ENCODE results near the gene KRTAP12-3. TPM values are rescaled to one million over a fixed set of nuclear protein-coding genes. Genes with fewer than 3 reads are reported as not detected.

The KRTAP12-3 gene
- total RNA-seq, 1 donor from 2014 or later, result not detected

- no peak for TF ChIP-seq CTCF (IDR thresholded peaks at IDR 0.05; ENCODE audit: borderline replicate concordance)
- peaks cover 35% of the 10 kb centered on the region for H3K27me3 ChIP-seq (ENCODE audit: low read depth)
- no peak overlapping the region for H3K4me3 ChIP-seq
- no peaks in the 10 kb centered on the region for H3K4me1 ChIP-seq
- intact Hi-C loops (cut with micrococcal nuclease), result no loop called here
- H3K27ac ChIP-seq (replicated peaks), result no peak overlapping the region
- H3K36me3 ChIP-seq, result no peaks in the 10 kb centered on the region
- DNase-seq, result no peak
- peaks cover 36% of the 10 kb centered on the region for H3K9me3 ChIP-seq (replicated peaks)
These were observed 45.0 kb upstream of the KRTAP12-3 start for GRCh38 chr21:44612669-44613229.

- Histone ChIP-seq H3K9me3 (replicated peaks) (peaks cover 35% of the 10 kb centered on the region), H3K36me3 (no peaks in the 10 kb centered on the region), H3K27ac (replicated peaks) (no peak overlapping the region), H3K4me3 (no peak overlapping the region), H3K4me1 (no peaks in the 10 kb centered on the region), H3K27me3 (ENCODE audit: low read depth) (peaks cover 35% of the 10 kb centered on the region)
- DNase-seq, result no peak
- TF ChIP-seq CTCF (IDR thresholded peaks at IDR 0.05; ENCODE audit: borderline replicate concordance), result no peak
- intact Hi-C loops (cut with micrococcal nuclease), result no loop called here
These were observed 44.2 kb upstream of the KRTAP12-3 start for GRCh38 chr21:44613386-44614155.

- H3K9me3 ChIP-seq (replicated peaks), result peaks cover 28% of the 10 kb centered on the region
- no peaks in the 10 kb centered on the region for H3K4me1 ChIP-seq
- intact Hi-C loops (cut with micrococcal nuclease), result no loop called here
- H3K27me3 ChIP-seq (ENCODE audit: low read depth), result peaks cover 35% of the 10 kb centered on the region
- TF ChIP-seq CTCF (IDR thresholded peaks at IDR 0.05; ENCODE audit: borderline replicate concordance), result no peak
- no peak overlapping the region for H3K27ac ChIP-seq (replicated peaks)
- no peaks in the 10 kb centered on the region for H3K36me3 ChIP-seq
- no peak for DNase-seq
- H3K4me3 ChIP-seq, result no peak overlapping the region
These were observed 43.5 kb upstream of the KRTAP12-3 start for GRCh38 chr21:44614161-44614631.

- no peaks in the 10 kb centered on the region for H3K4me1 ChIP-seq
- H3K27ac ChIP-seq (replicated peaks), result no peak overlapping the region
- no peak for DNase-seq
- H3K27me3 ChIP-seq (ENCODE audit: low read depth), result peaks cover 35% of the 10 kb centered on the region
- intact Hi-C loops (cut with micrococcal nuclease), result no loop called here
- TF ChIP-seq CTCF (IDR thresholded peaks at IDR 0.05; ENCODE audit: borderline replicate concordance), result no peak
- peaks cover 25% of the 10 kb centered on the region for H3K9me3 ChIP-seq (replicated peaks)
- no peaks in the 10 kb centered on the region for H3K36me3 ChIP-seq
- H3K4me3 ChIP-seq, result no peak overlapping the region
These were observed 42.8 kb upstream of the KRTAP12-3 start for GRCh38 chr21:44614961-44615391.

- TF ChIP-seq CTCF (IDR thresholded peaks at IDR 0.05; ENCODE audit: borderline replicate concordance), result no peak
- H3K27ac ChIP-seq (replicated peaks), result no peak overlapping the region
- H3K4me1 ChIP-seq, result no peaks in the 10 kb centered on the region
- no peak overlapping the region for H3K4me3 ChIP-seq
- no peak for DNase-seq
- H3K9me3 ChIP-seq (replicated peaks), result peaks cover 21% of the 10 kb centered on the region
- H3K27me3 ChIP-seq (ENCODE audit: low read depth), result peaks cover 35% of the 10 kb centered on the region
- H3K36me3 ChIP-seq, result no peaks in the 10 kb centered on the region
- intact Hi-C loops (cut with micrococcal nuclease), result no loop called here
These were observed 42.3 kb upstream of the KRTAP12-3 start for GRCh38 chr21:44615466-44615865.
